Peyer's patch (tissue), 4 donors: Measurements from ENCODE around the gene ABL2. TPM values are rescaled to one million over a fixed set of nuclear protein-coding genes. Genes with fewer than 3 reads are reported as not detected.

Source experiments
- DNase-seq, 3 donors: peaks; one replicate each; pipeline ENCODE4 v3.0.0-alpha.2; 2017 to 2019
- H3K27ac ChIP-seq, 4 donors: fragments of 200-600 bp; sonication (generic); one replicate each; pipeline ENCODE4 v1.5.1; 2016 to 2019
- H3K27me3 ChIP-seq, 2 donors: fragments of 200-600 bp; sonication (generic); one replicate each; pipeline ENCODE4 v1.5.1; 2019
- H3K36me3 ChIP-seq, 3 donors: fragments of 200-600 bp; sonication (generic); one replicate each; pipeline ENCODE4 v1.5.1; 2016 to 2019
- H3K4me1 ChIP-seq, 4 donors: fragments of 200-600 bp; sonication (generic); one replicate each; pipeline ENCODE4 v1.5.1; 2016 to 2019
- H3K4me3 ChIP-seq, 4 donors: fragments of 200-600 bp; sonication (generic); 1 replicate in 3 of 4; 2 replicates in 1 of 4; pipeline ENCODE4 v1.5.1; 2016 to 2019; ENCODE audit warnings: mild to moderate bottlenecking in 1 of 4
- H3K9me3 ChIP-seq, 4 donors: fragments of 200-600 bp; sonication (generic); one replicate each; pipeline ENCODE4 v1.5.1; 2016 to 2019; ENCODE audit warnings: mild to moderate bottlenecking in 1 of 4
- POLR2A ChIP-seq, 2 donors: fragments of 450-650 bp; IDR thresholded peaks; one replicate each; pipeline ENCODE4 v1.5.1; 2017; ENCODE audit warnings: antibody characterized with exemption in 2 of 2, mild to moderate bottlenecking in 2 of 2, moderate library complexity in 2 of 2
- total RNA-seq, 4 donors: library from RNA; depleted of rRNA; stranded (reverse); fragments of >200 nt; gene quantifications; one replicate each; pipeline ENCODE4 v1.1.0, GENCODE V29; 2016
- TF ChIP-seq, protein P1 (sequence below), 6 experiments: fragments of 450-650 bp in 4 of 6; fragments of 200-600 bp in 2 of 6; sonication (generic) in 1 of 6; IDR thresholded peaks; one replicate each; pipeline ENCODE4 v1.5.1; 2017 to 2019; ENCODE audit warnings: antibody characterized with exemption in 6 of 6, mild to moderate bottlenecking in 3 of 6, moderate library complexity in 1 of 6

Gene ABL2
- total RNA-seq, 4 donors from 2014 or later = 9.6 to 25.6 (median 12.1) TPM

DNA sequence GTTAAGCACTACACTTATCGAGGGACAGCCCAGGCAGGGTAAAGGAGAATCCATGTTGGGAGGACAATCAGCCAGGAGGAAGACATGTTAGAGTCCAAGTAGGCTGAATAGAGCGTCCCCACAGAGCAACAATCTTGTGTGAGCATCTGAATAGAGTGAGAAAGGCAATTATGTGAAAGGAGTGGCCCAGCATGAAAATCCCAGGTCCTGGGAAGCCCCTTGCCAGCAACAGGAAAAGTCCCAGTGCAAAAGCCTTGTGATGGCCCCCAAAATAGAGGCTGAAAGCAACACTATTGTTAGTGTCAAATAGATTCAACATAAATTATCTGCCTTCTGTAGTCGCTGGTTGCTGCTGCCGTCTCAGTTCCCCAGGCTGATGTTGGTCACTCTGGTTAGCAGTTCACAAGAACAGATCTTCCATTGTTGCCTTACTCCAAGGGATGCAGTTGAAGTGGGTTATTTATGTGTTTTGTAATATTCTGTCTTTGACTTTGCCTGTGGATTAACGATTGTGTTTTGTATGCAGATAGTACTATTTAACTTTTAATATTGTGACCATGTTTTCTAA lies 12.1 kb upstream of the ABL2 start:
- no peaks in the 10 kb centered on the region for H3K27me3 ChIP-seq
- DNase-seq = no peak
- H3K27ac ChIP-seq = no peak overlapping the region
- H3K9me3 ChIP-seq = no peaks in the 10 kb centered on the region
- no peaks in the 10 kb centered on the region for H3K36me3 ChIP-seq
- no peak overlapping the region for H3K4me3 ChIP-seq
- no peaks in the 10 kb centered on the region for H3K4me1 ChIP-seq
- TF ChIP-seq, protein P1, sequence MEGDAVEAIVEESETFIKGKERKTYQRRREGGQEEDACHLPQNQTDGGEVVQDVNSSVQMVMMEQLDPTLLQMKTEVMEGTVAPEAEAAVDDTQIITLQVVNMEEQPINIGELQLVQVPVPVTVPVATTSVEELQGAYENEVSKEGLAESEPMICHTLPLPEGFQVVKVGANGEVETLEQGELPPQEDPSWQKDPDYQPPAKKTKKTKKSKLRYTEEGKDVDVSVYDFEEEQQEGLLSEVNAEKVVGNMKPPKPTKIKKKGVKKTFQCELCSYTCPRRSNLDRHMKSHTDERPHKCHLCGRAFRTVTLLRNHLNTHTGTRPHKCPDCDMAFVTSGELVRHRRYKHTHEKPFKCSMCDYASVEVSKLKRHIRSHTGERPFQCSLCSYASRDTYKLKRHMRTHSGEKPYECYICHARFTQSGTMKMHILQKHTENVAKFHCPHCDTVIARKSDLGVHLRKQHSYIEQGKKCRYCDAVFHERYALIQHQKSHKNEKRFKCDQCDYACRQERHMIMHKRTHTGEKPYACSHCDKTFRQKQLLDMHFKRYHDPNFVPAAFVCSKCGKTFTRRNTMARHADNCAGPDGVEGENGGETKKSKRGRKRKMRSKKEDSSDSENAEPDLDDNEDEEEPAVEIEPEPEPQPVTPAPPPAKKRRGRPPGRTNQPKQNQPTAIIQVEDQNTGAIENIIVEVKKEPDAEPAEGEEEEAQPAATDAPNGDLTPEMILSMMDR (IDR thresholded peaks at IDR 0.05) = no peak
- TF ChIP-seq POLR2A (IDR thresholded peaks at IDR 0.05) = no peak

DNA sequence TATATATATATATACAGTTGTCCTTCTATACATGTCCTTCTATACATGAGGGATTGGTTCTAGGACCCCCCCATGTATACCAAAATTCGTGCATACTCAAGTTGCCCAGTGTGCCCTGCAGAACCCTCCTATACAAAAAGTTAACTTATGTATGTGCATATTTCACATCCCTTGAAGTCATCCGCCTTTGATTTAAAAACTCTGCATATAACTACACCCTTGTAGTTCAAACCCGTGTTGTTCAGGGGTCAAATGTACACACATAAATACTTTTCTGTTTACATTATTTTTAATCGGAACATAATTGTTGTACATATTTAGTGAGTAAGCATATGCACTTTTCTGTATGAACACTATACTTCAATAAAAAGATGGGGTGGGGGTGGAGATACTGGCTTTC lies 7.7 kb upstream of the ABL2 start:
- no peak for DNase-seq
- Histone ChIP-seq H3K4me1 (no peaks in the 10 kb centered on the region), H3K4me3 (no peak overlapping the region), H3K27me3 (no peaks in the 10 kb centered on the region), H3K27ac (no peak overlapping the region), H3K36me3 (no peaks in the 10 kb centered on the region), H3K9me3 (no peaks in the 10 kb centered on the region)
- TF ChIP-seq, protein P1 (IDR thresholded peaks at IDR 0.05) = no peak
- TF ChIP-seq POLR2A (IDR thresholded peaks at IDR 0.05) = no peak

DNA sequence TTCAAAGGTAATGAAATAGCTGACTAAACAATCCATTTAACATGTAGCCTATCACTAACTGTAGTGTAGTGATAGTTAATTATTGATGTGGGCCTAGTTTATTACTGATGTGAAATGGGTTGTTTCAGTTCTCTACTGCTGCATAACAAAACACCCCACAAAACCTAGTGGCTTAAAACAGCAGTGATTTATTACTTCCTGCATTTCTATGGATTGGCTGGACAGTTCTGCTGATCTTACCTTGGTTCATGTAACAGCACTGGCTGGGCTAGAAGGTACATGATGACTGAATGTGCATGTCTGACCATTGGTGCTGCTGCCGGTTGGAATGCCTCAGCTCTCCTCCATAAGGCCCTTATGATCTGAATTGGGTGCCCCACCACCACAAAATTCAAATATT lies 5.4 kb upstream of the ABL2 start:
- H3K27me3 ChIP-seq = no peaks in the 10 kb centered on the region
- peaks cover 0 to 9% (median 0%) of the 10 kb centered on the region in 4 donors for H3K4me1 ChIP-seq
- H3K4me3 ChIP-seq = no peak overlapping the region
- no peaks in the 10 kb centered on the region for H3K9me3 ChIP-seq
- H3K27ac ChIP-seq = no peak overlapping the region
- DNase-seq = no peak
- no peaks in the 10 kb centered on the region for H3K36me3 ChIP-seq
- TF ChIP-seq, protein P1 (IDR thresholded peaks at IDR 0.05) = no peak
- TF ChIP-seq POLR2A (IDR thresholded peaks at IDR 0.05) = no peak

DNA sequence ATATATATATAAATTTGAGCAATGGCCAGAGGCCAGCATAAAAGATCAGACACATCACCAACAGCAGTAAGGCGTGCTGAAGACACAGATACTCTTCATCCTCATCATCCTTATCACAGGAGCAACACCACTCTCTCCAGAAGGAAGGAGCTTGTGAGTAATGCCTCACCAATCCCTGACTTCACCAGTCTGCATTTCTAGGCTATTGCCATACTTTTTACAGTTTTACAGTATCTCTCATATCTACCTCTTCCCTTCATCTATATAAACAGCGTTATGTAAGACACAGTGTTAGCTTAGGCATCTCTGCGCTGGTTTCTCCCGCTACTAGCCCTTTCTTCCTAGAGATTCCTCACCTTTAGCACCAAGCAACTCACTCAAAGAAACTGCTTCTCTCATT lies 2.4 kb upstream of the ABL2 start:
- Histone ChIP-seq H3K27ac (no peak overlapping the region), H3K4me3 (no peak overlapping the region), H3K36me3 (no peaks in the 10 kb centered on the region), H3K27me3 (no peaks in the 10 kb centered on the region), H3K9me3 (no peaks in the 10 kb centered on the region), H3K4me1 (peaks cover 0 to 15% (median 0%) of the 10 kb centered on the region in 4 donors)
- no peak for DNase-seq
- TF ChIP-seq POLR2A (IDR thresholded peaks at IDR 0.05) = no peak
- TF ChIP-seq, protein P1 (IDR thresholded peaks at IDR 0.05) = no peak

DNA sequence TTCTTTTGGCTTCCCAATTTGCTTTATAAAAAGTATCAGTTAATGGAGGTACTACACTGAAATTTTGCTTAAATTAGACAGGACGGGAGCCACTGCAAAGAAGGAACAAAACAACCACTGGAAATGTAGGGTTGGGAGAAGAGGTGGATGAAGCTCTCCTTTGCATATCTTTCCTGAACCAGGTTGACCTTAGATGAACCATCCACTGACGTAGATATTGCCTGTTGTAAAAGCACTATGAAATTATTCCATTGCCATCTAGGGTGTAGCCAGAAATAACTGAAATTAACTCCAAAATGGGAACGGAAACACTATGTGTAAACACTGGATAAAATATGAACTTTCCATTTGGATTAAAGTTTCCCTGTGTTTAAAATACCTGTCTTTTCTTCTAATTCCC lies 1.2 kb upstream of the ABL2 start:
- H3K27ac ChIP-seq = no peak overlapping the region

More for the DNA sequence above, 1.2 kb upstream of the ABL2 start:
- H3K27me3 ChIP-seq = no peaks in the 10 kb centered on the region
- no peak overlapping the region for H3K4me3 ChIP-seq
- peaks cover 0 to 19% (median 0%) of the 10 kb centered on the region in 4 donors for H3K4me1 ChIP-seq
- H3K9me3 ChIP-seq = no peaks in the 10 kb centered on the region
- TF ChIP-seq, protein P1 (IDR thresholded peaks at IDR 0.05) = no peak
- no peak for TF ChIP-seq POLR2A (IDR thresholded peaks at IDR 0.05)
- no peaks in the 10 kb centered on the region for H3K36me3 ChIP-seq
- no peak for DNase-seq
